HepG2 (cell line): ENCODE data around the gene TIAM1.

Experiments
- CEBPB ChIP-seq: IDR thresholded peaks from 2 replicates; pipeline ENCODE4 v1.6.1; 2011; ENCODE audit warnings: low read depth, low read length, improper control_type of control experiment, borderline replicate concordance
- NFKB2 ChIP-seq: sonication (generic); formaldehyde crosslinking; IDR thresholded peaks from 2 replicates; pipeline ENCODE4 v1.4.0; 2020; ENCODE audit warnings: missing genetic modification reagents, borderline replicate concordance
- NR2F2 ChIP-seq: IDR thresholded peaks from 2 replicates; pipeline ENCODE4 v1.6.1; 2012; ENCODE audit warnings: low read depth, inconsistent platforms, borderline replicate concordance
- PCBP2 ChIP-seq: fragments of 200-400 bp; formaldehyde crosslinking; optimal IDR thresholded peaks from 2 replicates; pipeline ENCODE3; 2018; ENCODE audit warnings: low read length, low read depth; ENCODE audit not compliant: poor library complexity, severe bottlenecking
- POLR2AphosphoS5 ChIP-seq: IDR thresholded peaks from 2 replicates; pipeline ENCODE4 v1.6.1; 2012; ENCODE audit warnings: low read depth, low read length
- ZFP36 ChIP-seq: fragments of 150-350 bp; IDR thresholded peaks from 2 replicates; pipeline ENCODE4 v1.6.1; 2018; ENCODE audit warnings: borderline replicate concordance, low read length, low read depth; ENCODE audit not compliant: partially characterized antibody
- ZNF225 ChIP-seq: sonication (generic); formaldehyde crosslinking; IDR thresholded peaks from 2 replicates; pipeline ENCODE4 v1.4.0; 2020; ENCODE audit warnings: mild to moderate bottlenecking, missing genetic modification reagents
- ZNF75D ChIP-seq: sonication (generic); formaldehyde crosslinking; IDR thresholded peaks from 2 replicates; pipeline ENCODE4 v1.8.1; 2023; ENCODE audit warnings: missing genetic modification reagents, mild to moderate bottlenecking, borderline replicate concordance
- TF ChIP-seq, protein P1 (sequence below): sonication (generic); formaldehyde crosslinking; IDR thresholded peaks from 2 replicates; pipeline ENCODE4 v1.4.0; 2020; ENCODE audit warnings: missing genetic modification reagents

- TF ChIP-seq ZFP36: no peak
- TF ChIP-seq, protein P1, sequence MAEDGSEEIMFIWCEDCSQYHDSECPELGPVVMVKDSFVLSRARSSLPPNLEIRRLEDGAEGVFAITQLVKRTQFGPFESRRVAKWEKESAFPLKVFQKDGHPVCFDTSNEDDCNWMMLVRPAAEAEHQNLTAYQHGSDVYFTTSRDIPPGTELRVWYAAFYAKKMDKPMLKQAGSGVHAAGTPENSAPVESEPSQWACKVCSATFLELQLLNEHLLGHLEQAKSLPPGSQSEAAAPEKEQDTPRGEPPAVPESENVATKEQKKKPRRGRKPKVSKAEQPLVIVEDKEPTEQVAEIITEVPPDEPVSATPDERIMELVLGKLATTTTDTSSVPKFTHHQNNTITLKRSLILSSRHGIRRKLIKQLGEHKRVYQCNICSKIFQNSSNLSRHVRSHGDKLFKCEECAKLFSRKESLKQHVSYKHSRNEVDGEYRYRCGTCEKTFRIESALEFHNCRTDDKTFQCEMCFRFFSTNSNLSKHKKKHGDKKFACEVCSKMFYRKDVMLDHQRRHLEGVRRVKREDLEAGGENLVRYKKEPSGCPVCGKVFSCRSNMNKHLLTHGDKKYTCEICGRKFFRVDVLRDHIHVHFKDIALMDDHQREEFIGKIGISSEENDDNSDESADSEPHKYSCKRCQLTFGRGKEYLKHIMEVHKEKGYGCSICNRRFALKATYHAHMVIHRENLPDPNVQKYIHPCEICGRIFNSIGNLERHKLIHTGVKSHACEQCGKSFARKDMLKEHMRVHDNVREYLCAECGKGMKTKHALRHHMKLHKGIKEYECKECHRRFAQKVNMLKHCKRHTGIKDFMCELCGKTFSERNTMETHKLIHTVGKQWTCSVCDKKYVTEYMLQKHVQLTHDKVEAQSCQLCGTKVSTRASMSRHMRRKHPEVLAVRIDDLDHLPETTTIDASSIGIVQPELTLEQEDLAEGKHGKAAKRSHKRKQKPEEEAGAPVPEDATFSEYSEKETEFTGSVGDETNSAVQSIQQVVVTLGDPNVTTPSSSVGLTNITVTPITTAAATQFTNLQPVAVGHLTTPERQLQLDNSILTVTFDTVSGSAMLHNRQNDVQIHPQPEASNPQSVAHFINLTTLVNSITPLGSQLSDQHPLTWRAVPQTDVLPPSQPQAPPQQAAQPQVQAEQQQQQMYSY: no peak
- no peak for TF ChIP-seq CEBPB
- TF ChIP-seq ZNF225 (CRISPR knock-in tag): no peak
- TF ChIP-seq NFKB2: no peak
- no peak for TF ChIP-seq ZNF75D (CRISPR knock-in tag)
- TF ChIP-seq NR2F2: no peak
- no peak for TF ChIP-seq PCBP2
- TF ChIP-seq POLR2AphosphoS5: no peak
These were observed 59.2 kb downstream of the TIAM1 start for GRCh38 chr21:31284797-31285397.
